HG03457 (cell line): ENCODE results near the gene PIN1.

ENCODE experiments used
- ATAC-seq: cut with Tn5 transposase; IDR thresholded peaks from one replicate; pipeline ENCODE4 v1.9.1; 2021; ENCODE audit warnings: moderate number of reproducible peaks; ENCODE audit not compliant: unreplicated experiment

PIN1 gene

GRCh38 chr19:9854282-9854846, 19.2 kb downstream of the PIN1 start:
- no peak for ATAC-seq

- ATAC-seq: no peak
These were observed 21.5 kb downstream of the PIN1 start for GRCh38 chr19:9856609-9857008.

- no peak for ATAC-seq
These were observed 22.1 kb downstream of the PIN1 start for GRCh38 chr19:9857076-9857721.

GRCh38 chr19:9857920-9858746, 23.0 kb downstream of the PIN1 start:
- no peak for ATAC-seq

- no peak for ATAC-seq
These were observed 23.6 kb downstream of the PIN1 start for GRCh38 chr19:9858766-9859165.

GRCh38 chr19:9860407-9860806, 25.3 kb downstream of the PIN1 start:
- no peak for ATAC-seq

- ATAC-seq: no peak
These were observed 26.4 kb downstream of the PIN1 start for GRCh38 chr19:9861503-9861902.

GRCh38 chr19:9862938-9863337, 27.8 kb downstream of the PIN1 start:
- no peak for ATAC-seq

- no peak for ATAC-seq
These were observed 28.6 kb downstream of the PIN1 start for GRCh38 chr19:9863759-9864158.

- ATAC-seq: no peak
These were observed 30.8 kb downstream of the PIN1 start for GRCh38 chr19:9865732-9866501.

GRCh38 chr19:9868983-9869617, 34.0 kb downstream of the PIN1 start:
- no peak for ATAC-seq

- no peak for ATAC-seq
These were observed 36.7 kb downstream of the PIN1 start for GRCh38 chr19:9871626-9872338.

- no peak for ATAC-seq
These were observed 37.6 kb downstream of the PIN1 start for GRCh38 chr19:9872618-9873242.

GRCh38 chr19:9875031-9875627, 40.0 kb downstream of the PIN1 start:
- no peak for ATAC-seq

- ATAC-seq: no peak
These were observed 40.7 kb downstream of the PIN1 start for GRCh38 chr19:9875796-9876195.

- no peak for ATAC-seq
These were observed 42.8 kb downstream of the PIN1 start for GRCh38 chr19:9877780-9878510.

GRCh38 chr19:9878511-9879196, 43.5 kb downstream of the PIN1 start:
- ATAC-seq: no peak

GRCh38 chr19:9881720-9882119, 46.6 kb downstream of the PIN1 start:
- no peak for ATAC-seq
